GM12892 (cell line): ENCODE data around the gene RPTOR.

Experiments used
- POLR2A ChIP-seq: IDR thresholded peaks from 2 replicates; pipeline ENCODE4 v1.6.1; 2011; ENCODE audit warnings: low read depth, low read length, control low read depth
- POLR2AphosphoS5 ChIP-seq: IDR thresholded peaks from 2 replicates; pipeline ENCODE4 v1.6.1; 2011; ENCODE audit warnings: low read depth, low read length, control low read depth
- TAF1 ChIP-seq: IDR thresholded peaks from 2 replicates; pipeline ENCODE4 v1.6.1; 2011; ENCODE audit warnings: low read depth, mild to moderate bottlenecking, control low read depth, low read length, borderline replicate concordance

GRCh38 chr17:80999536-81000333 lies 455.1 kb downstream of the RPTOR start:
- TF ChIP-seq POLR2A: no peak
- TF ChIP-seq POLR2AphosphoS5: no peak
- TF ChIP-seq TAF1: no peak
